ENCODE results near the gene KIF26B. TPM values are rescaled to one million over a fixed set of nuclear protein-coding genes. Genes with fewer than 3 reads are reported as not detected.

KIF26B gene
- total RNA-seq, 2 donors from 2014 or later, result 0.78 to 4.6 TPM

- no peak for TF ChIP-seq CTCF (IDR thresholded peaks at IDR 0.05)
- no peak for TF ChIP-seq POLR2A (IDR thresholded peaks at IDR 0.05)
- H3K27me3 ChIP-seq, result peaks cover 0 to 3% of the 10 kb centered on the region in 2 donors
- ATAC-seq (no peak), DNase-seq (no peak)
- H3K27ac ChIP-seq, result no peak overlapping the region
- no peaks in the 10 kb centered on the region for H3K36me3 ChIP-seq (replicated peaks in 1 of 2; ENCODE audit: insufficient read depth in 1 of 2, low read depth in 2 of 2)
- 33 to 40% methylated on average over 12 of the region's 12 CpGs for WGBS, 2 donors
- H3K4me3 ChIP-seq, result no peak overlapping the region
- H3K9me3 ChIP-seq, result no peaks in the 10 kb centered on the region
- intact Hi-C loops (cut with DNase I), result no loop called here
- no peaks in the 10 kb centered on the region for H3K4me1 ChIP-seq
These were observed 152.0 kb downstream of the KIF26B start for GRCh38 chr1:245306628-245307410.

GRCh38 chr1:245310571-245311531 is 156.1 kb downstream of the KIF26B start:
- Histone ChIP-seq H3K4me3 (no peak overlapping the region), H3K4me1 (no peaks in the 10 kb centered on the region), H3K27me3 (peaks cover 0 to 3% of the 10 kb centered on the region in 2 donors), H3K36me3 (replicated peaks in 1 of 2; ENCODE audit: insufficient read depth in 1 of 2, low read depth in 2 of 2) (no peaks in the 10 kb centered on the region), H3K27ac (peak overlapping the region in 1 of 4 donors; percentile 35), H3K9me3 (no peaks in the 10 kb centered on the region)
- intact Hi-C loops (cut with DNase I), result no loop called here
- WGBS, 2 donors, result 28 to 33% methylated on average over 18 to 22 of the region's 22 CpGs
- DNase-seq, result peak in 1 of 4 donors; percentile 32
- no peak for ATAC-seq
- TF ChIP-seq CTCF (IDR thresholded peaks at IDR 0.05) (no peak), POLR2A (IDR thresholded peaks at IDR 0.05) (no peak)

- 74 to 78% methylated on average over 8 of the region's 8 CpGs for WGBS, 2 donors
- TF ChIP-seq POLR2A (IDR thresholded peaks at IDR 0.05) (no peak), CTCF (IDR thresholded peaks at IDR 0.05) (no peak)
- H3K36me3 ChIP-seq (replicated peaks in 1 of 2; ENCODE audit: insufficient read depth in 1 of 2, low read depth in 2 of 2), result no peaks in the 10 kb centered on the region
- ATAC-seq, result no peak
- DNase-seq, result no peak
- H3K4me3 ChIP-seq, result no peak overlapping the region
- H3K4me1 ChIP-seq, result no peaks in the 10 kb centered on the region
- intact Hi-C loops (cut with DNase I), result no loop called here
- no peaks in the 10 kb centered on the region for H3K9me3 ChIP-seq
- H3K27me3 ChIP-seq, result peaks cover 0 to 3% of the 10 kb centered on the region in 2 donors
- H3K27ac ChIP-seq, result no peak overlapping the region
These were observed 157.2 kb downstream of the KIF26B start for GRCh38 chr1:245311887-245312536.

GRCh38 chr1:245313576-245313975 is 158.8 kb downstream of the KIF26B start:
- Histone ChIP-seq H3K27ac (no peak overlapping the region), H3K9me3 (no peaks in the 10 kb centered on the region), H3K4me1 (no peaks in the 10 kb centered on the region), H3K36me3 (replicated peaks in 1 of 2; ENCODE audit: insufficient read depth in 1 of 2, low read depth in 2 of 2) (no peaks in the 10 kb centered on the region), H3K27me3 (peaks cover 0 to 3% of the 10 kb centered on the region in 2 donors), H3K4me3 (no peak overlapping the region)
- WGBS, 2 donors, result 85 to 86% methylated on average over 6 to 9 of the region's 9 CpGs
- intact Hi-C loops (cut with DNase I), result no loop called here
- no peak for ATAC-seq
- no peak for DNase-seq
- TF ChIP-seq CTCF (IDR thresholded peaks at IDR 0.05) (no peak), POLR2A (IDR thresholded peaks at IDR 0.05) (no peak)

Measured in body of pancreas (tissue), 4 donors.